Colon (tissue), 2 donors: Measurements from ENCODE around the gene CDS2.

ENCODE experiments used
- FAIRE-seq: peaks from 2 replicates; lab custom pipeline; 2012; peaks lifted over from hg19 to GRCh38; lab: Jason Lieb, UNC
- donor health status: control.
- donor health status: control.

The CDS2 gene

DNA sequence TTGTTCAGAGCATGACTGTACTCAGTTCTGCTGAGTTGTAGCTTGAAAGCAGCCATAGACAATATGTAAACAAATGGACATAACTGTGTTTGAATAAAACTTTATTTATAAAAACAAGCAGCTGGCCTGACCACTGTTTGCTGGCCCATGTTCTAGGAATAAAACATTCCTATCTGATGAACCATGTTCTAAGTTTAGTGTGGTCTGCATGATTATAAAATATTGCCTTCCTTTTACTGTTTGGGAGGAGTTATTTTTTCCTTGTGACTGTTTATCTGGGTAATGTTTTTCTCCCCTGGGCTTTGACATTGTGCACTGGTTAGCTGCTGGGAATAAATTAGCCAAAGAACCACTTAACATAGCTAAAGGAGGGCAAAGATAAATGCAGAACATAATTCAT lies 55.1 kb downstream of the CDS2 start:
- FAIRE-seq, result no peak

DNA sequence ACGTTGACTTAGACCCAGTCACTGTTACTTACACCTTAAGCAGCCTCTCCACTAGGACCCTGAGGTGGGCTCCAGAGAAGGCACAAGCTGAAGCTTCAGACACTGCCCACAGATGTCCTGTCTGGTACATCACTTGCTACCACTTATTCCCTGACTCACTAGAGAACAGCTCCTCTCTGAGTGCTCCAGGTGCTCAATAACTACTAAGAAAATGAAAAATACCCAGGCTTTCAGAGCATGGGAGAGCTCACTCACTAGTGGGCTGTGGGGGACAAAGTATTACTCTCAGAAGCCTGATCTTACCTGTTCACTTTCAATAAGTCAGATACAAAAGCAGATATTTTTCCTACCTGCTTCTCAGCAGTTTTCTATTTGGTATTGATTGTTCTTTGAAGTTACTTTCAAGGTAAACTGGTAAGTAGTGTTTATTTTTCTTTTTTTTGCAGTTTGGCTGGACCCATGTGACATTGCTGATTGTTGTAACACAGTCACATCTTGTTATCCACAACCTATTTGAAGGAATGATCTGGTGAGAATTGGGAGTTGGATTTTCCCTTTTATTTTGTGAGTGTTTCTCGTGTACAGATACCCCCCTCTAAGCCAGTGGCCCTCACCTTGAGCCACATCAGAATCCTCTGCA lies 55.9 kb downstream of the CDS2 start:
- no peak for FAIRE-seq

DNA sequence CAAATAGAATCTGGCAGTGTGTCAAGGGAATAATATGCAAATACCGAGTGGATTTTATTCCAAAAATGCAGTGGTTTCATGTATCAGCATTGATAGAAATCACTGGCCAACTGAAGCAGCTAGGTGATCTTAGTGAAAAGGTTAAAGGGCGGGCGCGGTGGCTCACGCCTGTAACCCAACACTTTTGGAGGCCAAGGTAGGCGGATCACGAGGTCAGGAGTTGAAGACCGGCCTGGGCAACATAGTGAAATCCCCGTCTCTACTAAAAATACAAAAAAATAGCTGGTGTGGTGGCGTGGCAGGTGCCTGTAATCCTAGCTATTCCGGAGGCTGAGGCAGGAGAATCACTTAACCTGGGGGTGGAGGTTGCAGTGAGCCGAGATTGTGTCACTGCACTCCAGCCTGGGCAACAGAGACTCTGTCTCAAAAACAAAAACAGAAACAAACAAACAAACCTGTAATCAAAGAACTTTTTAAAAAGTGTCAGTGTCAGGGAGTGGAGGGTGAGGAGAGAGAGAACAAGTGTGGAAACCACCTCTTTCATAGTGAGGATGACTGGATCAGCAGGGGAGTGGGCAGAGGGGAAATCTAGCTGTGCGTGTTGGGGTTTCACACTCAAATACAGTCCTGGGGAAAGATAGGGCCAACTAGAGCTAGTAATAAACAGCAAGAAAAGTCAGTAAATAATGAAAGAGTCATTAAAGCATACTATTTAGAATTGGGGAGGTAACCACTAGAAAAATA lies 57.1 kb downstream of the CDS2 start:
- FAIRE-seq, result no peak

DNA sequence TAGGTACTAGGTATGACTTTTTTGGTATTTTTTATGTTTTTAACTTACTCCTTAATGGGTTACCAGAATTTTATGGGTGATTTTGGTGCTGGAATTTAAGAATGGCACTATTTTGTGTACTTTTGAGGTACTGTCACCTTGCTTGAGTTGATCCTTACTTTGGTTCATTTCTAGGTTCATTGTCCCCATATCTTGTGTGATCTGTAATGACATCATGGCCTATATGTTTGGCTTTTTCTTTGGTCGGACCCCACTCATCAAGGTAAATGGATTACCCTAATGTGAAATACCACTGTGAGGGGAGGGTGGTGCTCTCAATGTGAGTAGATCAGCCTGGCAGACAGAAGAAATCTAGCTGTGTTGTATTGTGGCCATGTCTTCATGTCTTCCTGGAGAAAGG lies 57.9 kb downstream of the CDS2 start:
- FAIRE-seq, result no peak

DNA sequence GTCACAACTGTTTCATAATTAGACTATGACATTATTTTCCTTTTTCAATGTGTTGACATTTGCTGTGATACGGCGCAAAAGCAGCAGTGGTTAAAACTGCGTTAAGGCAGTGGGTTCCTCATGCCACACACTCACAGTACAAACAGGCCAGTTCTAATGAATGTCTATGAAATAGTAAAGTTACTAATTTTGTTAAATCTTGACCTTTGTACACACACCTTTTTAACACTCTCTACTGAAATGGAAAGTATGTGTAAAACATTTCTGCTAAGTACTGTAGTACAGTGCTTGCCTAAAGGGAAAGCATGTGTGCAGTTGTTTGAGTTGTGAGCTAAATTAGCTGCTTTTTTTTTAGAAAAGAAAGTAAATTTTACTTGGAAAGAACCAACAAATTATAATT lies 60.3 kb downstream of the CDS2 start:
- FAIRE-seq, result no peak

DNA sequence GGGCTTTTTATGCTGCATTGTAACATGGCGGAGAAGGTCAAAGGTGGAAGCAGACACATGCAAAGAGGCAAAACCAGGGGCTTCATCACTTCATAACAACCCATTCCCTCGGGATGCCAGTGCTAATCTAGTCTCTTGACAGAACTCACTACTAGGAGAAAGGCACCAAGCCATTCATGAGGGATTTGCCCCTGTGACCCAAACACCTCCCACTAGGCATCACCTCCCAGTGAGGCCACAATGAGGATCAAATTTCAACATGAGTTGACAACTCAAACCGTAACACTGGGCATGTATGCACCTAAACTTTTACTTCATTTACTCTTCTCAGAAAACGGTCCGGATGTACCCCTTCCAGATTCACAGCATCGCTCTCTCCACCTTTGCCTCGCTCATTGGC lies 61.9 kb downstream of the CDS2 start:
- no peak for FAIRE-seq

DNA sequence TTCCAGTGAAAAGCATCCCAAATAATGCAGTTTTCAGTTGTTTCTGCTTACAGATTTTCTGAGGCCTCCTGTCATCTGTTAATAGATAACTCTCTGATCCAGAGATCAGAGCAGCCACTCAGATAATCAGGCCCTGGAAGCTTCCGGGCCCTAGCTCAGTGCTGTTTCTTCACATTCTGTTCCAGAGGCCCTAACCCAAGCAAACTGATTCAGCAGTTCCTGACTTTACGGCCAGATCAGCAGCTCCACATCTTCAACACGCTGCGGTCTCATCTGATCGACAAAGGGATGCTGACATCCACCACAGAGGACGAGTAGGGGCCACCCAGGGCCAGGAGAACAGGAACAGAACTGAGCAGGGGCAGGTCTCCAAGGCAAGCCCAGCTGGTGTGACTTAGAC lies 63.1 kb downstream of the CDS2 start:
- no peak for FAIRE-seq

DNA sequence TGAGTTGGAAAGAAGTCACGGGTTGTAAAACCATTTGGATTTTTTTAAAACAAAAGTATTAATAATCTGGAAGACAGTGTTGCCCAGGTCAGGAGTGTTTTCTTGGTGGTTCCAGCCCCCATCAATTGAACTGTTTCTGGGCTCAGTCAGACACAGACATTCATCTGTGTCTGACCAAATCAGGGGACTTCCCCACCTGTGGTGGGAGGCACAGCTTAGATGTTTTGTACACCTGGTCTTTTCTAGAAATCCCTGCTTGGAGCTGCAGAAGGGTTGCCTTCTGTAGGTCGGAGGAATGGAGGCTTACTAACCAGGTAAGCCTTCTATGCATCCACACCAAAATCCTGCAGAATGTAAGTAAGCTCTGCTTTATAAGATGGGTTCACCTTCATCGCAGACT lies 63.6 kb downstream of the CDS2 start:
- no peak for FAIRE-seq

DNA sequence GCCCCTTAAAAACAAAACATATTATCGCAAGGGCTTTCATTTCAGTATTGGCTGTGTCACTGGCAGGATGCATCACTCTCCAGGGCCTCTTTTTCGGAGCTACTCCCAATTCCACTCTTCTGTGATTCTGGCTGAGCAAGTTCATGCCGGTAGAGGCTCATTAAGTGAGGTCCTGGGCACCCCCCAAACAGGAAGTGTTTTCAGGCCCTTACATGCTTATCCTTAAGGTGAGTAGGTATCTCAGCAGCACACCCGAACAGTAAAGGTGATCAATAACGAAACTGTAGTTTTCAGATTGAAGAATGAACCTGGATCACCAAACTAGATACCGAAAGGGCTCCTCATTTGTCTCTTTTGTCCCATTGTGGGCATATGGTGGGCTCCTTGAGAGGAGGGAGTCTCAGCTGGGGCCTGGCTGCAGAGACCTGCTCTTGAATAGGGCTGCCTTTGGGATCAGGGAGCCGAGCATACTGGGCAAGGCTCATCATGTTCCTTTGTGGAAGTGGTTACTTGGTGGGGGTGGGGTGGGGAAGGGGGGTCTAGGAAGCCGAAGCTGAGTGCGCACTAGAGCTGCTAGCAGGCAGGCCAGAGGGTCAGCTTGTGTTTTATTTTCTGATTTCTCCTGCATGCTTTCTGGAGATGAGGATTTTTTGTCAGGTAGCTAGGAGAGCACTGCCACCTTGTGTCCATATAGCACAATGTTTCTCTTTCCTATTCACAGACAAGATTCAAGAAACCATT lies 65.2 kb downstream of the CDS2 start:
- FAIRE-seq, result no peak

DNA sequence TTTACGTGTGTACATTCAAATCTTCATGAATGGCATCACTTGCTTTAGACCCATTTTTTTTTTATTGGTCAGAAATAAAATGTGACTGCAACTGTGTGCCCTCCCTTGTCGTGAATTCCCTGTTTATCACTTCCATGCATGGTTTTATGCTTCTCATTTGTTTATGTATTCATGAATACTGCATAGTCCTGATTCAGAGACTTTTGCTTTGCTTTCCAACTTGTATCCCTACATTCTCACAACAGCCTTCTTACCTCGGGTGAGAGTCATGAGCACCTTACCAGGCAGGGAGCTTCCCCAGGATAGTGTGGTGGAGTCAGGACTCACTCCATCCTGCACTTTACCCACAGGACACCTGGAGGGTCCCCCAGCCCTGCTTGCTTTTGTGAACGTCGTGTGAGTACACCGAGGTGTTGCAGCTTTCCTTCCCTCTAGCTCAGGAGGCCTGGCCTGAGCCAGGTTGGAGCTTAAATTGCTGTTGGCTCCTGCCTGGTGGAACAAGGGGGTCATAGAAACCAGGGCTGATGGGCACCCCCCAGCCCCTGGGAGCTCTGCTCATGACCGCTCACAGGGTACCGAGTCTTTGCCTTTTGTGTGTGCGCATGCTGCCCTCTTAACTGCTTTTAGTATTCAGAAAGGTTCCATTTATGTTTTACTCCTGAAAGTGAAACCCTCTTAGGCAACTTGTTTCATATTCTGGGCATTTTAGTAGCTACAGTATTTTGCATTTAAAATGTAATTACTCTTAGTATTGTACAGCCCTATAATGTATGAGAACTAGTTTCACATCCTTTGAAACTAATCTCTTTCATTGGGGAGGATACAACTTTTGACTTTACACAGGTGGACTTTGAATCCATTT lies 66.0 kb downstream of the CDS2 start:
- no peak for FAIRE-seq

DNA sequence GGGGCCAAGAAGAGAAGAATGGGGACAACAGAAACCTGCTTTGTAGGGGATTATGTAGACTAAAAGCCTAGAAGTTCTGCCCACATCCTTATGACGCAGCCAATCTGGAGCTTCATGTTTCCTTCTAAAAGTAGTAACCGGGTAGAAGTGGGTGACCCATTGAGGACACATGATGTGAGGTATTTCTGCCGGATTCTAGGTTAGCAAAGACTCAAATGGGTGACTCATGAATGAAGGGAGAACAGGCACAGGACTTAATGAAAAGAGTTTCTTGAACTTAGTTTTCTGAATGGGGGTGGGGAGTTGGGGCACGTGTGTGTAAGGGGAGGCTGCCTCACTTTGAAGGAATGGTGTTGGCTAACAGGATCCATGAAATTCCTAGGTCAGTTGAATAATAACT lies 68.8 kb downstream of the CDS2 start:
- no peak for FAIRE-seq

DNA sequence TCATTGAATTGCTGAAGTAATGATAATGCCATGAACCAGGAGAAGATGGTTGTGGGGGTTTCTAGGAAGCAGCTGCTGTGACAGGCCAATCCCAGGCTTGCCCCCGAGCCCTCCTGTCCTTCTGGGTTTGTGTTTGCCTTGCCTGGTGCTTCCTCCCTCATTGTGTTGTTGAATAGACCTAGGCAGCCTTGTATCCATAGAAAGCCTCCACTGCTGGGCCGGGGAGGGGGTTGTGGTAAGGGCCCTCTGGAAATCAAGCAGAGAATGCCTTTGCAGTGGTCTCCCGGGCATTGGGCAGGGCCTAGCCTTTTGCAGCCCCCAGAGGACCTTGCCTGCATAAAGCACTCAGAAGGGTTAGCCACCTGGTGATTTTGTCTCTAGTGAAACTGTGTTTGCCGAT lies 69.3 kb downstream of the CDS2 start:
- no peak for FAIRE-seq

DNA sequence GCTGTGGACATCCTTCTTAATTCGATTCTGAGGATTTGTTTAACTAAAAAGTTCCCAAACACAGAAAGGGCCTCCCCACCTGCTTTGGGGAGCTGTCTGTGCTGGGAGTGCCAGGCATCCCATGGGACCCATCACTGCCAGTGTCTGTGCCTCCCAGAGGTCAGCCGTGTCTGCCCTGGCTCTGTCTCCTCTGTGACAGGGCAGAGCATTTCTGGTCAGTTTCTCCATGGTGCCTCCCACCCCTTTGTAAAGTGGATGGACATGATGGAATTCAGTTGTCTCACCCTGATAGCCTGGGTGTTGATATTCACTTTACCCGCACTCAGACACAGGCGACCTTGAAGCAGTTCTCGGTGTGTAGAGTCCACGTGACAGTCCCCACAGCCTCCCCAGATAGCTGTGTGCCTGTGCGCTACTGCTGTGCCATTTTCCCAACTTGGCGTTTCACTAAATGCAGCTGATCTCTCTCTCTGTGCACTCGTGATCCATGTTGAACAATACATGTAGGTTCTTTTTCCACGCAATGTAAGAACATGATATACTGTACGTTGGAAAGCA lies 70.5 kb downstream of the CDS2 start:
- no peak for FAIRE-seq

DNA sequence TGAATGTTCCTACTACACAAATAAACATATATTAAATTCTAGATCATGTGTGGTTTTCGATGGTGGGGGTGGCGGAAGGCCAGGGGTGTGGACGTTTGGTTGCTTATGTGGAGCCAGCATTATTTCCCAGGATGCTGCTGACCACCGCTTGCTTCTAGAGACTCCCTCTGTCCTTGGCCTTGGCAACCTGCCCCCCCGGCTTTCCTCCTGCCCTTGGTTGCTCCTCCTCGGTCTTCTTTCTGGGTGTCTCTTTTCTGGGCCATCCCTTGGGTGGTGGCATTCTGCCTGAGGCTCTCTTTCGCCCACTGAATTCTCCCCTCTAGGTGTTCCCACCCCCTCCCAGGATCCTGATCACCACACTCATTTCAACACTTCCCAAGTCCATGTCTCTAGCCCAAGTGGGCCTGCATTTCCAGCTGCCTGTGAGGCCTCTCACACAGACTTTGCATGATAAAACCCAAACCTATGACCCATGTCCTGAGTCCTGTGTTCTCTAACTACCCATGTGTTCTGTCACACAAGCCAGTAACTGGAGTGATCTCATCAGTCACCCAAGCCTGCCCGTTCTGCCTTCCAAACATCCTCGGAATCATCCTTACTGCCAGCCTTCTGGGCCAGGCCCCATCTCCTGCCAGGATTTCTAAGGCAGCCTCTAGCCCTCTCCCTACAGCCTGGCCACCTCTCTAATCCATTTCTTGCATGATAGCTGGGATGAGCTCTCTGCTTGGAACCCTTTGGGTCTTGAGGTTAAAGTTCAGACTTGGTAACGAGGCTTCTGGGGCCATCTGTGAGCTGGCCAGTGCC lies 71.2 kb downstream of the CDS2 start:
- FAIRE-seq, result no peak

DNA sequence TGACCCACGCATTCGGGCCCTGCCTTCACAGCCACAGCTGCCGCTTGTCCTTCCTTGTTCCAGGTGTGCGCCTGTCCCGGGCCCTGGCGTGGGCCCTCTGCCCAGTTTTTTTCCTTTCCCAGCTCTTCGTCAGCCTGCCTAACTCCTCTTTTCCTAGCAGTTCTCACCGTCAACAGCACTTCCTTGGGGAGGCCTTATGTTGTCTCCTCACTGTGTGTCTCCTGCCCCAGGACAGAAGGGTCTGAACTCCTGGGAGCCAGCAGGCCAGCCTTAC lies 71.8 kb downstream of the CDS2 start:
- FAIRE-seq, result no peak

DNA sequence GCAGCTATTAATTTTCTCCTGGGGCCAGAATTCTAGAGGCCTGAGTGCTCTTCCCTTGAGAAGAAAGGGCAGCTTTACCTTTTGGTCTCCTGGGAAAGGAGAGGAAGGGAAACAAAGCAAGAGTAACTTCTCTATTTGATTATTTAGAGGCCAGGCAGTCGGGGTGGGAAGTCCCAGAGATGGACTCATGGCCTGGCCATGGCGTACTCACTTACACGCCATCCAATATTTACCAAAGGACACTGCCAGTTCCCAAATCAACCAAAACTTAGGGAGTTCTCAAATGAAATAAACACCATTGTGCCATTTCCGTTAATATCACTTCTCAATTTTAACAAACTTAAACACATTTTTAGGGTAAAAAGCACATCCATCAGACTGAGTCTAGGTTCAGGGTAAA lies 76.6 kb downstream of the CDS2 start:
- FAIRE-seq, result no peak

DNA sequence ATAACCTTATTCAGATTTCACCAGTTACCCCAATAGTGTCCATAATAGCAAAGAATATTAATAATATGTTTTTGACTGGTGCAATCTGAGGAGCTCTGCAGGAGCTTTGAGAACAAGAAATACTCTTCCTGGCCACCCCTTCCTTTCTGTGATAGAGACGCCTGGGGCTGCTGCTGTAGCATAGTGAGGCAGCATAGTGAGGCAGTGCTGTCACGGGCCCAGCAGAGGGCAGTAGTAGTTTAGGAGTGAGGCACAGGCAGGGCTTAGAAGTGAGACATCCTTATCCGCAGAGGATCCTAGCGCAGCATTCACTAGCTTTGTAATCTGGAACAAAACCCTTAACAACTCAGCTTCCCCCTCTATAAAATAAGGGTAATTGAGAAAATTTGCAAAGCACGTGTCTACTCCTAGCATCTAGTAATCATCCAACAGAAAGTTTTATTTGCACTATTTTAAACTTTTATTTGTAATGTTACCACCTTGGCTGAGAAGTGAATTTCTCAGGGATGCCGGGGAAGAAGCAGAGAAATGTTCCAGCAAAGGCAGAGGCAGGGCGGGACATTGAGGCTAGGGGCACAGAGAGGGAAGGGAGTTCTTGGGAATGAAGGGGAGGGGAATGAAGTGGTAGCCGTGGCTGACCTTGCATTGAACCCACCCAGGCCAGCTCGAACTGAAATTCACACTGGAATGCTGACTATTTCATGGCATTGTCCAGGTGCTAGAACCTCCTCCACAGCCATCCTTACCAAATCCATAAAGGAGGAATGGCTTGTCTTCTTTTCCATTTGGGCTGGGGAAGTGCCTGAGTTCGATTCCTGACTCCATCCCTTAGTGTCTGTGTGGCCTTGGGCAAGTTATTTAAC lies 78.8 kb downstream of the CDS2 start:
- FAIRE-seq, result no peak

DNA sequence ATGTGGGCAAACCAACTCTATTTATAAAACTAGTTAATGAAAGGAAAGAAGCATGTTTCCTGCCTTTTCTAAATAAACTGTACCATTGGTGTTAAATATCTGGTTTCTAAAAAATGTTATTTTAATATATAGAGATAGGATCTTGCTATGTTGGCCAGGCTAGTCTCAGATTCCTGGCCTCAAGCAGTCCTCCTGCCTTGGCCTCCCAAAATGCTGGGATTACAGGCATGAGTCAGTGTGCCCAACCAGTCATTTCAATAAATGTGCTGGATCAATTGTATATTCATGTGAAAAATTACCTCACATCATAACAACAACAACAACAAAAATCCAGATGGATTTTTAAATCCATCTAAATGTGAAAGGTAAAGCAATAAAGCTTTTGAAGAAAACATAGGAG lies 80.3 kb downstream of the CDS2 start:
- no peak for FAIRE-seq

DNA sequence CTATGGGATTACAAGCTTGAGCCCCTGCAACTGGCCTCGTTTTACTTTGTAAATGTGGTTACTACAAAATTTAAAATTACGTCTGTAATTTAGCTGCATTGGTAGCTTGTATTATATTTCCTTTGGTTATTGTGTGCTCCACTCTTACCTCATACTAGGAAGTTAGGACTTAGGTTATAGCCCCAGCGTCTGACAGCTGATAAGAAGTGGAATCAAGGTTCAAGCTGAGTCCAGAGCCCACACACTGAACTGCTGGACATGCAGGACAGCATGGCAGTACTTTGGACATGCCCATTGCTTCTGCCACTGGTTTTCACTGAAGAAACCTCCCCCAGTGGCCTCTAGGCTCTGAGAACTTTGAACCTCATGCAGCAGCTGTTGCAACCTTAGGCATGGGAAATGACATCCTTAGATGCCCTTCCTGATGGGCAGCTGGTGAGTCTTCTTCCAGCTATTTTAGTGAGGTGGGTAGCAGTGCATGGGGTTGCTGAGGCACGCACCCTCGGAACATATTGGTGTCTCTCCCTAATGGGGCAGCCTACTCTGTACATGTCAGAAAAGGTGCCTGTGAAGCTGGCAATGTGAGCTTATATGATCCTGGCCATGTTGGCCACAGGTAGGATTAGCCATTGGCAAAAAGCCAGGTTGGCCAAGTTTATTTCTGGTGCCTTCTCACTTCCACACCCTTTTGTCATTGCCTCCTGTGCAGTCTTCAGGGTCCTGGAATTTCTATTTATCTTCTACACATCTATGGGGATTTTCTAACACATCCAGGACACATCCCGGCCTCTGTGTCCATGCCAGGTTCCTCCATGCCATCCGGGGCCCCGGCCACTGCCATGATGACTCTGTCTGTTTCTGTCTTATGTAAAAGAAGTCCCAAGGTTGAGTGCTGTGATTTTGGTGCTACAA lies 85.3 kb downstream of the CDS2 start:
- no peak for FAIRE-seq
